Smooth muscle cell (in vitro differentiated cells): Measurements from ENCODE around the gene FBLN2. TPM values are rescaled to one million over a fixed set of nuclear protein-coding genes. Genes with fewer than 3 reads are reported as not detected.

Experiments used
- DNase-seq: peaks from one replicate; lab custom pipeline; 2025; ENCODE audit not compliant: unreplicated experiment; lab: John Stamatoyannopoulos, UW
- H2AFZ ChIP-seq: fragments of 200-600 bp; sonication (generic); 2 replicates; pipeline ENCODE4 v1.6.0; 2016; ENCODE audit warnings: antibody characterized with exemption, low read depth, mild to moderate bottlenecking
- H3F3A ChIP-seq: fragments of 200-600 bp; sonication (generic); 2 replicates; pipeline ENCODE4 v1.6.0; 2017; ENCODE audit warnings: antibody characterized with exemption, low read depth
- H3K27ac ChIP-seq: fragments of 200-600 bp; sonication (generic); 2 replicates; pipeline ENCODE4 v1.5.1; 2016; ENCODE audit warnings: low read depth, mild to moderate bottlenecking
- H3K27me3 ChIP-seq: fragments of 200-600 bp; sonication (generic); 2 replicates; pipeline ENCODE4 v1.6.1; 2016; ENCODE audit warnings: low read depth, mild to moderate bottlenecking
- H3K36me3 ChIP-seq: fragments of 200-600 bp; sonication (generic); 2 replicates; pipeline ENCODE4 v1.5.1; 2016; ENCODE audit warnings: low read depth
- H3K4me1 ChIP-seq: fragments of 200-600 bp; sonication (generic); 2 replicates; pipeline ENCODE4 v1.5.1; 2016; ENCODE audit warnings: low read depth
- H3K4me2 ChIP-seq: fragments of 200-600 bp; sonication (generic); 2 replicates; pipeline ENCODE4 v1.6.0; 2016; ENCODE audit warnings: mild to moderate bottlenecking
- H3K4me3 ChIP-seq: fragments of 200-600 bp; sonication (generic); 2 replicates; pipeline ENCODE4 v1.5.1; 2016; ENCODE audit warnings: mild to moderate bottlenecking
- H3K79me2 ChIP-seq: fragments of 200-600 bp; sonication (generic); 2 replicates; pipeline ENCODE4 v1.6.0; 2016; ENCODE audit warnings: low read depth, mild to moderate bottlenecking
- H3K9ac ChIP-seq: fragments of 200-600 bp; sonication (generic); 2 replicates; pipeline ENCODE4 v1.6.0; 2016; ENCODE audit warnings: low read depth
- H3K9me3 ChIP-seq: fragments of 200-600 bp; sonication (generic); replicated peaks from 2 replicates; pipeline ENCODE4 v1.5.1; 2016; ENCODE audit warnings: low read depth
- H4K20me1 ChIP-seq: fragments of 200-600 bp; sonication (generic); 2 replicates; pipeline ENCODE4 v1.6.0; 2016; ENCODE audit warnings: low read depth
- CTCF ChIP-seq: fragments of 200-600 bp; sonication (generic); IDR thresholded peaks from 2 replicates; pipeline ENCODE4 v1.5.1; 2017; ENCODE audit warnings: borderline replicate concordance, mild to moderate bottlenecking, antibody characterized with exemption; ENCODE audit not compliant: insufficient read depth, poor library complexity, severe bottlenecking
- WGBS: methylation state at CpG from one replicate; pipeline ENCODE4 v1.1.7; 2016; ENCODE audit warnings: low lambda C conversion rate; 5-methylcytosine and 5-hydroxymethylcytosine counted together
- polyA plus RNA-seq: library from polyadenylated mRNA; unstranded; fragments of >200 nt; fragmentation: Nextera tagmentation; extraction: Ambion mirVana; gene quantifications from 2 replicates; pipeline ENCODE4 v1.2.1, GENCODE V29; 2016
- total RNA-seq: library from RNA; depleted of rRNA; stranded (reverse); fragments of >200 nt; gene quantifications from 2 replicates; pipeline ENCODE4 v1.2.3, GENCODE V29; 2014

Gene FBLN2
- total and polyA plus RNA-seq, 2 experiments from 2014 or later = 159 to 390 TPM

DNA sequence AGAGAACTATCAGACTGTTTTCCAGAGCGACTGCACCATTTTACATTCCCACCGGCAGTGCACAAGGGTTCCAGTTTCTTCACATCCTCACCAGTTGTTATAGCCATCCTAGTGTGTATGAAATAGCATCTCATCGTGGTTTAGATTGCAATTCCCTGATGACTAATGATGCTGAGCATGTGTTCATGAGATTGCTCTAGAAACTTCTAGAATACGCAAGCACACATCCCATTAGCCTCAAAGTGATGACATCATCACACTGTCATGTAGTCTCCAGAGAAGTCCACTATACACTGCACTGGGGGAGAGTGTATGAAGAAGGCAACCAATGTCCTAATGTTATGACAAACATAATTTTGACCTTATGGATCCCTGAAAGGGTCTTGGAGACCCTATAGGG, 30.1 kb downstream of the FBLN2 start:
- WGBS = 46% methylated on average over 4 of the region's 4 CpGs
- H3K79me2 ChIP-seq = peaks cover 19% of the 10 kb centered on the region

GRCh38 chr3:13580256-13581023, 31.5 kb downstream of the FBLN2 start:
- DNase-seq = no peak
- TF ChIP-seq CTCF = no peak
- no peaks in the 10 kb centered on the region for H3K27me3 ChIP-seq
- H2AFZ ChIP-seq = no peak overlapping the region
- H3K9ac ChIP-seq = no peak overlapping the region
- H3K27ac ChIP-seq = no peak overlapping the region
- WGBS = 73% methylated on average over 20 of the region's 20 CpGs
- no peaks in the 10 kb centered on the region for H3K36me3 ChIP-seq
- H3K9me3 ChIP-seq = no peaks in the 10 kb centered on the region
- peaks cover 64% of the 10 kb centered on the region for H4K20me1 ChIP-seq
- no peak overlapping the region for H3K4me3 ChIP-seq
- no peaks in the 10 kb centered on the region for H3F3A ChIP-seq
- peaks cover 19% of the 10 kb centered on the region for H3K79me2 ChIP-seq
- peaks cover 4% of the 10 kb centered on the region for H3K4me1 ChIP-seq
- H3K4me2 ChIP-seq = no peak overlapping the region

More for the DNA sequence above, 30.1 kb downstream of the FBLN2 start:
- Histone ChIP-seq H2AFZ (no peak overlapping the region), H3K27me3 (no peaks in the 10 kb centered on the region), H3K36me3 (no peaks in the 10 kb centered on the region), H3K4me3 (no peak overlapping the region), H3K27ac (peak overlapping the region; percentile 34), H3K4me2 (no peak overlapping the region), H4K20me1 (peaks cover 57% of the 10 kb centered on the region), H3F3A (no peaks in the 10 kb centered on the region), H3K9me3 (no peaks in the 10 kb centered on the region), H3K9ac (no peak overlapping the region), H3K4me1 (peaks cover 11% of the 10 kb centered on the region)
- no peak for TF ChIP-seq CTCF
- no peak for DNase-seq

GRCh38 chr3:13581485-13582365, 32.8 kb downstream of the FBLN2 start:
- 93% methylated on average over 21 of the region's 21 CpGs for WGBS
- no peak for TF ChIP-seq CTCF
- Histone ChIP-seq H2AFZ (no peak overlapping the region), H4K20me1 (peaks cover 72% of the 10 kb centered on the region), H3K27me3 (no peaks in the 10 kb centered on the region), H3K36me3 (no peaks in the 10 kb centered on the region), H3K4me1 (peaks cover 4% of the 10 kb centered on the region), H3K4me2 (no peak overlapping the region), H3K27ac (no peak overlapping the region), H3K9me3 (no peaks in the 10 kb centered on the region), H3K9ac (no peak overlapping the region), H3K4me3 (no peak overlapping the region), H3F3A (no peaks in the 10 kb centered on the region), H3K79me2 (peaks cover 19% of the 10 kb centered on the region)
- DNase-seq = no peak
